GM12878 (cell line): Measurements from ENCODE around the gene CDC14B. TPM values are rescaled to one million over a fixed set of nuclear protein-coding genes. Genes with fewer than 3 reads are reported as not detected.

Experiments used
- BCL11A ChIP-seq: IDR thresholded peaks from 2 replicates; pipeline ENCODE4 v1.6.1; 2011; ENCODE audit warnings: low read depth, low read length
- CTCF ChIP-seq, 3 experiments: IDR thresholded peaks in 2 of 3; conservative IDR thresholded peaks in 1 of 3; 2 replicates each; pipeline ENCODE4 v1.5.1; 2011; ENCODE audit warnings: low read depth in 3 of 3, low read length in 3 of 3, mild to moderate bottlenecking in 3 of 3, control low read depth in 2 of 3, moderate library complexity in 2 of 3, inconsistent platforms in 1 of 3, mixed read lengths in 1 of 3; ENCODE audit not compliant: control insufficient read depth in 2 of 3, insufficient read depth in 1 of 3; ENCODE audit errors: extremely low read depth in 1 of 3
- E4F1 ChIP-seq: fragments of 450-650 bp; IDR thresholded peaks from 2 replicates; pipeline ENCODE4 v1.6.1; 2018; ENCODE audit warnings: borderline replicate concordance, mild to moderate bottlenecking; ENCODE audit not compliant: partially characterized antibody
- ESRRA ChIP-seq: IDR thresholded peaks from 2 replicates; pipeline ENCODE4 v1.6.1; 2012; ENCODE audit warnings: mild to moderate bottlenecking, low read length, improper control_type of control experiment
- MEF2B ChIP-seq: fragments of 450-650 bp; IDR thresholded peaks from 2 replicates; pipeline ENCODE4 v1.6.1; 2018; ENCODE audit warnings: mild to moderate bottlenecking, moderate library complexity; ENCODE audit not compliant: partially characterized antibody, poor library complexity, severe bottlenecking
- NFYB ChIP-seq: IDR thresholded peaks from 2 replicates; pipeline ENCODE4 v1.6.1; 2011; ENCODE audit warnings: low read depth, mild to moderate bottlenecking, low read length, improper control_type of control experiment, moderate library complexity; ENCODE audit not compliant: insufficient read depth
- PAX5 ChIP-seq: IDR thresholded peaks from 2 replicates; pipeline ENCODE4 v1.6.1; 2011; ENCODE audit warnings: low read depth, low read length, borderline replicate concordance
- RB1 ChIP-seq: fragments of 450-650 bp; formaldehyde crosslinking; IDR thresholded peaks from 2 replicates; pipeline ENCODE4 v1.6.1; 2017; ENCODE audit warnings: mild to moderate bottlenecking, borderline replicate concordance
- RCOR1 ChIP-seq: conservative IDR thresholded peaks from 2 replicates; pipeline ENCODE4 v1.6.1; 2012; ENCODE audit warnings: low read depth, low read length, improper control_type of control experiment
- RUNX3 ChIP-seq: IDR thresholded peaks from 2 replicates; pipeline ENCODE4 v1.6.1; 2012; ENCODE audit warnings: low read length, inconsistent platforms
- TCF12 ChIP-seq: IDR thresholded peaks from 2 replicates; pipeline ENCODE4 v1.6.1; 2011; ENCODE audit warnings: low read depth, mild to moderate bottlenecking, low read length
- polyA plus RNA-seq, 11 experiments: library from polyadenylated mRNA; depleted of rRNA in 4 of 11; unstranded in 6 of 11; stranded (reverse) in 5 of 11; fragments of >200 nt; fragmentation: Nextera tagmentation in 4 of 11; fragmentation: Illumina TruSeq in 1 of 11; extraction: Ambion mirVana in 4 of 11; extraction: Trizol in 1 of 11; gene quantifications; 1 replicate in 1 of 11; 2 replicates in 10 of 11; pipeline versions ENCODE4 v1.2.1 to v1.2.3, GENCODE V29; 2011 to 2016; ENCODE audit warnings: inconsistent platforms in 2 of 11, missing spikeins in 2 of 11, low read depth in 1 of 11
- total RNA-seq, 4 experiments: library from RNA; depleted of rRNA in 3 of 4; stranded (reverse); fragments of >200 nt in 3 of 4; fragmentation: Illumina TruSeq in 1 of 4; extraction: Trizol in 1 of 4; gene quantifications; 2 replicates each; pipeline versions ENCODE4 v1.2.1 to v1.2.3, GENCODE V29; 2013 to 2021
- TF ChIP-seq, protein P1 (sequence below): fragments of 450-650 bp; IDR thresholded peaks from 2 replicates; pipeline ENCODE4 v1.6.1; 2017; ENCODE audit warnings: mild to moderate bottlenecking, moderate library complexity

The CDC14B gene
- total and polyA plus RNA-seq, 10 of the 15 experiments (the other 5 are each of a cell fraction or from before 2014, with no cell fraction given) = 3.7 to 11.7 (median 6.2) TPM

- no peak for TF ChIP-seq TCF12
- TF ChIP-seq ESRRA = no peak
- TF ChIP-seq PAX5 = no peak
- no peak for TF ChIP-seq BCL11A
- TF ChIP-seq NFYB = no peak
- no peak for TF ChIP-seq E4F1
- no peak for TF ChIP-seq CTCF (IDR thresholded peaks at IDR 0.05 in 2 of 3, conservative IDR thresholded peaks at IDR 0.05 in 1 of 3; ENCODE audit: control insufficient read depth in 2 of 3, extremely low read depth in 1 of 3, insufficient read depth in 1 of 3, low read depth in 3 of 3, low read length in 3 of 3)
- TF ChIP-seq RCOR1 = no peak
- no peak for TF ChIP-seq MEF2B
- TF ChIP-seq, protein P1, sequence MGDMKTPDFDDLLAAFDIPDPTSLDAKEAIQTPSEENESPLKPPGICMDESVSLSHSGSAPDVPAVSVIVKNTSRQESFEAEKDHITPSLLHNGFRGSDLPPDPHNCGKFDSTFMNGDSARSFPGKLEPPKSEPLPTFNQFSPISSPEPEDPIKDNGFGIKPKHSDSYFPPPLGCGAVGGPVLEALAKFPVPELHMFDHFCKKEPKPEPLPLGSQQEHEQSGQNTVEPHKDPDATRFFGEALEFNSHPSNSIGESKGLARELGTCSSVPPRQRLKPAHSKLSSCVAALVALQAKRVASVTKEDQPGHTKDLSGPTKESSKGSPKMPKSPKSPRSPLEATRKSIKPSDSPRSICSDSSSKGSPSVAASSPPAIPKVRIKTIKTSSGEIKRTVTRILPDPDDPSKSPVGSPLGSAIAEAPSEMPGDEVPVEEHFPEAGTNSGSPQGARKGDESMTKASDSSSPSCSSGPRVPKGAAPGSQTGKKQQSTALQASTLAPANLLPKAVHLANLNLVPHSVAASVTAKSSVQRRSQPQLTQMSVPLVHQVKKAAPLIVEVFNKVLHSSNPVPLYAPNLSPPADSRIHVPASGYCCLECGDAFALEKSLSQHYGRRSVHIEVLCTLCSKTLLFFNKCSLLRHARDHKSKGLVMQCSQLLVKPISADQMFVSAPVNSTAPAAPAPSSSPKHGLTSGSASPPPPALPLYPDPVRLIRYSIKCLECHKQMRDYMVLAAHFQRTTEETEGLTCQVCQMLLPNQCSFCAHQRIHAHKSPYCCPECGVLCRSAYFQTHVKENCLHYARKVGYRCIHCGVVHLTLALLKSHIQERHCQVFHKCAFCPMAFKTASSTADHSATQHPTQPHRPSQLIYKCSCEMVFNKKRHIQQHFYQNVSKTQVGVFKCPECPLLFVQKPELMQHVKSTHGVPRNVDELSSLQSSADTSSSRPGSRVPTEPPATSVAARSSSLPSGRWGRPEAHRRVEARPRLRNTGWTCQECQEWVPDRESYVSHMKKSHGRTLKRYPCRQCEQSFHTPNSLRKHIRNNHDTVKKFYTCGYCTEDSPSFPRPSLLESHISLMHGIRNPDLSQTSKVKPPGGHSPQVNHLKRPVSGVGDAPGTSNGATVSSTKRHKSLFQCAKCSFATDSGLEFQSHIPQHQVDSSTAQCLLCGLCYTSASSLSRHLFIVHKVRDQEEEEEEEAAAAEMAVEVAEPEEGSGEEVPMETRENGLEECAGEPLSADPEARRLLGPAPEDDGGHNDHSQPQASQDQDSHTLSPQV = no peak
- TF ChIP-seq RB1 = no peak
- TF ChIP-seq RUNX3 = no peak
Observed at GRCh38 chr9:96493757-96494156, 125.9 kb downstream of the CDC14B start (continued).
